ENCODE results near the gene CUL4A. TPM values are rescaled to one million over a fixed set of nuclear protein-coding genes. Genes with fewer than 3 reads are reported as not detected.

Gene CUL4A
- total RNA-seq, 1 donor from 2014 or later = 104 TPM

DNA sequence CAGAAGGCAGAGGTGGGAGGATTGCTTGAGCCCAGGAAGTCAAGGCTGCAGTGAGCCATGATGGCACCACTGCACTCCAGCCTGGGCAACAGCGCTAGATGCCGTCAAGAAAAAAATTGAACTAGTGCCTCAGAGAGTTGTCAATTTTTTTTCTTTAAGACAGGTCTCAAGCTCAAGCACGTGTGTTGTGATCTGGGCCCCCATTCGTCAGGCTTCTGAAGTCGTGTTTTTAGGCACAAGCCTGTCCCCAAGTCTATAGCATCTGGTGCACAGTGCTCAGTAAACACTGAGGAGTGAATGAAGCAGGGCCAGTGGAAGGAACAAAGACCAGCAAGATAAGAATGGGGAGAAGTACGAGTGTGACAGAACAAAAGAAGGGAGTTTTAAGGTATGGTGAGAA lies 63.9 kb downstream of the CUL4A start:
- TF ChIP-seq CTCF (IDR thresholded peaks at IDR 0.05; ENCODE audit: insufficient read depth, low read length, severe bottlenecking) = no peak
- Histone ChIP-seq H3K4me3 (ENCODE audit: low read depth, low read length) (no peak overlapping the region), H3K36me3 (ENCODE audit: control insufficient read depth, insufficient read depth, low read length) (no peaks in the 10 kb centered on the region), H3K27me3 (ENCODE audit: control insufficient read depth, insufficient read depth, low read length) (no peaks in the 10 kb centered on the region)
- FAIRE-seq (no peak), DNase-seq (ENCODE audit: low read depth) (no peak)

- no peak for TF ChIP-seq CTCF (IDR thresholded peaks at IDR 0.05; ENCODE audit: insufficient read depth, low read length, severe bottlenecking)
- no peak overlapping the region for H3K4me3 ChIP-seq (ENCODE audit: low read depth, low read length)
- no peaks in the 10 kb centered on the region for H3K36me3 ChIP-seq (ENCODE audit: control insufficient read depth, insufficient read depth, low read length)
- peak; percentile 87 for DNase-seq (ENCODE audit: low read depth)
- H3K27me3 ChIP-seq (ENCODE audit: control insufficient read depth, insufficient read depth, low read length) = no peaks in the 10 kb centered on the region
- FAIRE-seq = peak; percentile 7
These were observed 64.6 kb downstream of the CUL4A start for GRCh38 chr13:113273851-113274590.

DNA sequence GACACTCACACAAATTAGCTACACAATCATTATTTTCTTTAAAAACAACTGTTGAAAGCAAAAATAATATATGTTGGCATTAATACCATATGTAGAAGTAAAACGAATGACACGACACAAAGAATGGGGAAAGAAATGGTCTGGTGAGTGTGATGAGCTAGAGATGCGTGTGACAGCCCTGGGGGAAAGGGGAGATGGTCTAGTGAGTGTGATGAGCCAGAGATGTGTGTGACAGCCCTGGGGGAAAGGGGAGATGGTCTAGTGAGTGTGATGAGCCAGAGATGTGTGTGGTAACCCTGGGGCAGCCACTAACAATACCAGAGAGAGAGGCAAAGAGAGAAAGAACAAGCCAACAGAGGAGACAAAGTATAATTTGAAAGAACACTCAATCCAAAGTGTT lies 65.3 kb downstream of the CUL4A start:
- FAIRE-seq (no peak), DNase-seq (ENCODE audit: low read depth) (no peak)
- Histone ChIP-seq H3K36me3 (ENCODE audit: control insufficient read depth, insufficient read depth, low read length) (no peaks in the 10 kb centered on the region), H3K4me3 (ENCODE audit: low read depth, low read length) (no peak overlapping the region), H3K27me3 (ENCODE audit: control insufficient read depth, insufficient read depth, low read length) (no peaks in the 10 kb centered on the region)
- TF ChIP-seq CTCF (IDR thresholded peaks at IDR 0.05; ENCODE audit: insufficient read depth, low read length, severe bottlenecking) = no peak

DNA sequence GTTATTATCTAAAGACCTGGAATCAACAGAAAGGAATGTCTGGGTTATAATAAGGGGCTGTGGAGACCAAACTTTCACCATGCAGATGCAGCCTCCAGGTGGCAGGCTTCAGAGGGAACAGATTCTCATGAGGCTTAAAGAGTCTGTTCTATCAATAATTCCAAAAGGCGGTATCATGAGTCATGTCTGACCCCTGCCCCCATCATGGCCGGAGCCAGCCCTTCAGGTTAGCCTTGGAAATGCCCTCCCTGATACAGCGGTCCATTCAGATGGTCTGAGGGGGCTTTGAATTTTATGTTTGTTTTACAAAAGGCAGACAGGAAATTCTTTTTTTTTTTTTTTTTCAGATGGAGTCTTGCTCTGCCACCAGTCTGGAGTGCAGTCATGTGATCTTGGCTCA lies 66.0 kb downstream of the CUL4A start:
- no peak for FAIRE-seq
- peak; percentile 65 for DNase-seq (ENCODE audit: low read depth)
- no peak overlapping the region for H3K4me3 ChIP-seq (ENCODE audit: low read depth, low read length)
- H3K36me3 ChIP-seq (ENCODE audit: control insufficient read depth, insufficient read depth, low read length) = no peaks in the 10 kb centered on the region
- no peaks in the 10 kb centered on the region for H3K27me3 ChIP-seq (ENCODE audit: control insufficient read depth, insufficient read depth, low read length)
- peak; percentile 62 for TF ChIP-seq CTCF (IDR thresholded peaks at IDR 0.05; ENCODE audit: insufficient read depth, low read length, severe bottlenecking)

GRCh38 chr13:113280126-113280525 lies 70.7 kb downstream of the CUL4A start:
- FAIRE-seq (no peak), DNase-seq (ENCODE audit: low read depth) (no peak)
- Histone ChIP-seq H3K27me3 (ENCODE audit: control insufficient read depth, insufficient read depth, low read length) (no peaks in the 10 kb centered on the region), H3K4me3 (ENCODE audit: low read depth, low read length) (no peak overlapping the region), H3K36me3 (ENCODE audit: control insufficient read depth, insufficient read depth, low read length) (no peaks in the 10 kb centered on the region)
- TF ChIP-seq CTCF (IDR thresholded peaks at IDR 0.05; ENCODE audit: insufficient read depth, low read length, severe bottlenecking) = no peak

DNA sequence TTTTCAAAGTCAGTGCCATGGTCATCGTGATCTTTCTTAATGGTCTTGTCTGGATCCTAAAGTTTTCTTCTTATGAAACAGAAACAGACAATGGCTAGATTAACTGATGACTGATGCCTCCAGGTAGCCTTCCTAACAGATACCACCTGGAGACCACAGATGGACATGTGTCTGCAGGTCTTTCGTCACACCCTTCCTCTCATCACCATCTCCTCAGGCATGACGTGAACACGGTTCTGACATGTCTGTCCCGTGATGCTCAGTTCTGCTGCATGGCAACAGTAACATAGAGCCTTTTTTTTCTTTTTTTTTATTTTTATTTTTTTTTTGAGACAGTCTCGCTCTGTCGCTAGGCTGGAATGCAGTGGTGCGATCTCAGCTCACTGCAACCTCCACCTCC lies 74.5 kb downstream of the CUL4A start:
- no peaks in the 10 kb centered on the region for H3K36me3 ChIP-seq (ENCODE audit: control insufficient read depth, insufficient read depth, low read length)
- H3K4me3 ChIP-seq (ENCODE audit: low read depth, low read length) = no peak overlapping the region
- no peak for FAIRE-seq
- peak; percentile 25 for DNase-seq (ENCODE audit: low read depth)
- no peak for TF ChIP-seq CTCF (IDR thresholded peaks at IDR 0.05; ENCODE audit: insufficient read depth, low read length, severe bottlenecking)
- H3K27me3 ChIP-seq (ENCODE audit: control insufficient read depth, insufficient read depth, low read length) = no peaks in the 10 kb centered on the region

All from bronchial epithelial cell (primary cell).